ENCODE data around the gene DMBT1.
"Not testable (repeated sequence)": the region's sequence is repeated elsewhere in the genome, so short reads cannot be mapped to it uniquely, and the experiment has no call there.

DNA sequence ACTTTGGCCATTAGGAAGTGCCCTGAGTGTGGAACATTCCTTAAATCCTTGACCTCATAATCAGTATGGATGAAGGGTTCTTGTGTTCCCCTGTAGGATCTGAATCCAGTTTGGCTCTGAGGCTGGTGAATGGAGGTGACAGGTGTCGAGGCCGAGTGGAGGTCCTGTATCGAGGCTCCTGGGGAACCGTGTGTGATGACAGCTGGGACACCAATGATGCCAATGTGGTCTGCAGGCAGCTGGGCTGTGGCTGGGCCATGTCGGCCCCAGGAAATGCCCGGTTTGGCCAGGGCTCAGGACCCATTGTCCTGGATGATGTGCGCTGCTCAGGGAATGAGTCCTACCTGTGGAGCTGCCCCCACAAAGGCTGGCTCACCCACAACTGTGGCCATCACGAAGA is 60.4 kb downstream of the DMBT1 start:
- not testable (repeated sequence) for TF ChIP-seq EZH2phosphoT487 (IDR thresholded peaks at IDR 0.05)
- TF ChIP-seq, protein P1, sequence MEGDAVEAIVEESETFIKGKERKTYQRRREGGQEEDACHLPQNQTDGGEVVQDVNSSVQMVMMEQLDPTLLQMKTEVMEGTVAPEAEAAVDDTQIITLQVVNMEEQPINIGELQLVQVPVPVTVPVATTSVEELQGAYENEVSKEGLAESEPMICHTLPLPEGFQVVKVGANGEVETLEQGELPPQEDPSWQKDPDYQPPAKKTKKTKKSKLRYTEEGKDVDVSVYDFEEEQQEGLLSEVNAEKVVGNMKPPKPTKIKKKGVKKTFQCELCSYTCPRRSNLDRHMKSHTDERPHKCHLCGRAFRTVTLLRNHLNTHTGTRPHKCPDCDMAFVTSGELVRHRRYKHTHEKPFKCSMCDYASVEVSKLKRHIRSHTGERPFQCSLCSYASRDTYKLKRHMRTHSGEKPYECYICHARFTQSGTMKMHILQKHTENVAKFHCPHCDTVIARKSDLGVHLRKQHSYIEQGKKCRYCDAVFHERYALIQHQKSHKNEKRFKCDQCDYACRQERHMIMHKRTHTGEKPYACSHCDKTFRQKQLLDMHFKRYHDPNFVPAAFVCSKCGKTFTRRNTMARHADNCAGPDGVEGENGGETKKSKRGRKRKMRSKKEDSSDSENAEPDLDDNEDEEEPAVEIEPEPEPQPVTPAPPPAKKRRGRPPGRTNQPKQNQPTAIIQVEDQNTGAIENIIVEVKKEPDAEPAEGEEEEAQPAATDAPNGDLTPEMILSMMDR (IDR thresholded peaks at IDR 0.05): not testable (repeated sequence)
